Measurements from ENCODE around the gene ADGRG3.

Gene ADGRG3

GRCh38 chr16:57649443-57649751, 18.7 kb upstream of the ADGRG3 start:
- Histone ChIP-seq H3K4me3 (ENCODE audit: low read length) (no peak overlapping the region), H3K9ac (ENCODE audit: low read depth, low read length) (no peak overlapping the region), H3K9me3 (ENCODE audit: insufficient read depth, low read depth, low read length) (no peaks in the 10 kb centered on the region), H3K36me3 (ENCODE audit: insufficient read depth, low read depth, low read length) (no peaks in the 10 kb centered on the region), H3K4me1 (ENCODE audit: insufficient read depth, low read length) (no peaks in the 10 kb centered on the region), H3K27ac (ENCODE audit: low read length) (no peak overlapping the region), H3K27me3 (ENCODE audit: insufficient read depth, low read length) (no peaks in the 10 kb centered on the region)

- H3K9me3 ChIP-seq (ENCODE audit: insufficient read depth, low read depth, low read length) = no peaks in the 10 kb centered on the region
- H3K4me1 ChIP-seq (ENCODE audit: insufficient read depth, low read length) = no peaks in the 10 kb centered on the region
- no peak overlapping the region for H3K9ac ChIP-seq (ENCODE audit: low read depth, low read length)
- no peaks in the 10 kb centered on the region for H3K36me3 ChIP-seq (ENCODE audit: insufficient read depth, low read depth, low read length)
- H3K27ac ChIP-seq (ENCODE audit: low read length) = no peak overlapping the region
- no peaks in the 10 kb centered on the region for H3K27me3 ChIP-seq (ENCODE audit: insufficient read depth, low read length)
- no peak overlapping the region for H3K4me3 ChIP-seq (ENCODE audit: low read length)
Observed at GRCh38 chr16:57649846-57650245, 18.3 kb upstream of the ADGRG3 start.

DNA sequence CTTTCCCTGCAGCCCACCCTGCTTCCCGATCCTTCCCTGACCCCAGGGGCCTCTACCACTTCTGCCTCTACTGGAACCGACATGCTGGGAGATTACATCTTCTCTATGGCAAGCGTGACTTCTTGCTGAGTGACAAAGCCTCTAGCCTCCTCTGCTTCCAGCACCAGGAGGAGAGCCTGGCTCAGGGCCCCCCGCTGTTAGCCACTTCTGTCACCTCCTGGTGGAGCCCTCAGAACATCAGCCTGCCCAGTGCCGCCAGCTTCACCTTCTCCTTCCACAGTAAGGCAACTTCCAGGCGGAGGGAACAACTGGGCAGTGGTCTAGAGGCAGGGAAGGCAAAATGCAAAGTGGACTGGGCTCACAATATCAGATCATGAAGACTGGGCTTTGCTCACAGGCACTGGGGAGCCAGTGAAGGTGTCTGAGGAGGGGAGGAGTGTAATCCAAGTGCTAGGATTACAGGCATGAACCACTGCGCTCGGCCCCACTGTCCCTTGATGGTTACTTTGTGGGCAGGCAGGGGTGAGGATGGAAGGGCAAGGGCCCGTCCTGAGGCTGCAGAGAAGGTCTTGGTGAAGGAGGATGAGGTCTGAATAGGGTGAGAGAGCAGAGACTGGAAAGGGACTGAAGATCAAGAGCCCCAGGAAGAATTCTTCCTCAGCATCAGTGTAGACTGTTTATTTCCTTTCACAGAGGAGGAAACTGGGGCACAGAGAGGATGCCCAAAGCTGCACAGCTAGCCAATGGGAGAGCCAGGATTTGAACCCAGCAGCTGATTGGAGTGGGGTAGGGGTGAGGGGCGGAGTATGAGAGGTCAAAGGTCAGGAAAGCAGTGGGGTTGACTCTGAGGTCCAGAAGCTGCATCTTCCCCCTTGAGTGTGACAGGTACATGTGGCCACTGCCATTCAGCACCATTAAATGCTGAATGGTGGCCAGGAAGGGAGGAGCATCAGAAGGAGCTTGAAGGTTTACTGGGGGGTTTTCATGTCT, 16.5 kb upstream of the ADGRG3 start:
- no peaks in the 10 kb centered on the region for H3K9me3 ChIP-seq (ENCODE audit: insufficient read depth, low read depth, low read length)
- H3K27me3 ChIP-seq (ENCODE audit: insufficient read depth, low read length) = no peaks in the 10 kb centered on the region
- no peaks in the 10 kb centered on the region for H3K36me3 ChIP-seq (ENCODE audit: insufficient read depth, low read depth, low read length)
- no peak overlapping the region for H3K27ac ChIP-seq (ENCODE audit: low read length)
- no peaks in the 10 kb centered on the region for H3K4me1 ChIP-seq (ENCODE audit: insufficient read depth, low read length)
- no peak overlapping the region for H3K9ac ChIP-seq (ENCODE audit: low read depth, low read length)
- H3K4me3 ChIP-seq (ENCODE audit: low read length) = no peak overlapping the region

- no peaks in the 10 kb centered on the region for H3K9me3 ChIP-seq (ENCODE audit: insufficient read depth, low read depth, low read length)
- H3K27me3 ChIP-seq (ENCODE audit: insufficient read depth, low read length) = no peaks in the 10 kb centered on the region
- H3K4me1 ChIP-seq (ENCODE audit: insufficient read depth, low read length) = no peaks in the 10 kb centered on the region
- no peak overlapping the region for H3K9ac ChIP-seq (ENCODE audit: low read depth, low read length)
- H3K27ac ChIP-seq (ENCODE audit: low read length) = no peak overlapping the region
- no peak overlapping the region for H3K4me3 ChIP-seq (ENCODE audit: low read length)
- no peaks in the 10 kb centered on the region for H3K36me3 ChIP-seq (ENCODE audit: insufficient read depth, low read depth, low read length)
Observed at GRCh38 chr16:57652695-57653471, 15.2 kb upstream of the ADGRG3 start.

- no peaks in the 10 kb centered on the region for H3K27me3 ChIP-seq (ENCODE audit: insufficient read depth, low read length)
- H3K4me3 ChIP-seq (ENCODE audit: low read length) = no peak overlapping the region
- H3K9me3 ChIP-seq (ENCODE audit: insufficient read depth, low read depth, low read length) = no peaks in the 10 kb centered on the region
- H3K4me1 ChIP-seq (ENCODE audit: insufficient read depth, low read length) = no peaks in the 10 kb centered on the region
- H3K36me3 ChIP-seq (ENCODE audit: insufficient read depth, low read depth, low read length) = no peaks in the 10 kb centered on the region
- no peak overlapping the region for H3K9ac ChIP-seq (ENCODE audit: low read depth, low read length)
- no peak overlapping the region for H3K27ac ChIP-seq (ENCODE audit: low read length)
Observed at GRCh38 chr16:57653936-57654335, 14.2 kb upstream of the ADGRG3 start.

DNA sequence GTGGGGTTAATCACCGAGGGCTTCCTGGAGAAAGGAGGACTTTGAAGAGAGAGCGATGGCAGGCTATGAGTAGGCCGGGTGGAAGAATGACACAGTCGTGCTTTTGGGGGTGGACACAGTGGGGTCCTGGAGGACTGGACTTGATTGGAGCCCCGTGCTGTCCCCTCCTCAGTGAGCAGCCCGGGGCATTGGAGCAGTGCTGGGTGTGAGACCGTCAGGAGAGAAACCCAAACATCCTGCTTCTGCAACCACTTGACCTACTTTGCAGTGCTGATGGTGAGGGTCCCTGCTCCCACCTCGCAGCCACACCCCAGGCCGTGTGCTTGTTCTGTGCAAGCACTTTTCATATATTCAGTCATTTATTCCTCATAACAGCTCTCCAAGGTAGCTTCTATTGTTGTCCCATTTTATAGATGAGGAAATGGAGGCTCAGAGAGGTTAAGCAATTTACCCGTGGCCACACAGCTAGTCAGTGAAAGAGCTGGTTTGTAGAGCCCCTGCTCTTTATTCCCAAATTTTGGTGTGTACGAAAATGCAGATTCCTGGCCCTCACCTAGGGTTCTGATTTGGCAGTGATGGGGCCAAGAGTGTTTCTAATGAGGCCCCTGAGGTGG, 11.7 kb upstream of the ADGRG3 start:
- Histone ChIP-seq H3K36me3 (ENCODE audit: insufficient read depth, low read depth, low read length) (no peaks in the 10 kb centered on the region), H3K27ac (ENCODE audit: low read length) (no peak overlapping the region), H3K9ac (ENCODE audit: low read depth, low read length) (no peak overlapping the region), H3K27me3 (ENCODE audit: insufficient read depth, low read length) (no peaks in the 10 kb centered on the region), H3K9me3 (ENCODE audit: insufficient read depth, low read depth, low read length) (no peaks in the 10 kb centered on the region), H3K4me3 (ENCODE audit: low read length) (no peak overlapping the region), H3K4me1 (ENCODE audit: insufficient read depth, low read length) (no peaks in the 10 kb centered on the region)

DNA sequence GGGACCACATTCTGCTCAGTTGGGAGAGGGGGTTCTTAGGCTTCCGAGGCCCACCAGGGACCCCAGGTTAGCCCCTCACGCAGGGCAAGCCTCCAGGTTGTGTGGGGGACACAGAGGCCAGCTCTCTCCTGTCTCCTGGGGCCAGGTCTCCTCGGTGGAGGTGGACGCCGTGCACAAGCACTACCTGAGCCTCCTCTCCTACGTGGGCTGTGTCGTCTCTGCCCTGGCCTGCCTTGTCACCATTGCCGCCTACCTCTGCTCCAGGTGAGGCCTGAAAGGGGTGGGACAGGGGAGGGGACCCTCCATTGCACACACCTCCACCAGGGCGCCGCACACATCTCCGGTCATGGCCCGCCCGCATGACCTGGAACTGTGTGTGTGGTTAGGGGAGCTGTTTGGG, 10.9 kb upstream of the ADGRG3 start:
- H3K9me3 ChIP-seq (ENCODE audit: insufficient read depth, low read depth, low read length) = no peaks in the 10 kb centered on the region
- no peaks in the 10 kb centered on the region for H3K36me3 ChIP-seq (ENCODE audit: insufficient read depth, low read depth, low read length)
- H3K4me3 ChIP-seq (ENCODE audit: low read length) = no peak overlapping the region
- no peak overlapping the region for H3K9ac ChIP-seq (ENCODE audit: low read depth, low read length)
- no peaks in the 10 kb centered on the region for H3K4me1 ChIP-seq (ENCODE audit: insufficient read depth, low read length)
- H3K27ac ChIP-seq (ENCODE audit: low read length) = no peak overlapping the region
- H3K27me3 ChIP-seq (ENCODE audit: insufficient read depth, low read length) = no peaks in the 10 kb centered on the region

DNA sequence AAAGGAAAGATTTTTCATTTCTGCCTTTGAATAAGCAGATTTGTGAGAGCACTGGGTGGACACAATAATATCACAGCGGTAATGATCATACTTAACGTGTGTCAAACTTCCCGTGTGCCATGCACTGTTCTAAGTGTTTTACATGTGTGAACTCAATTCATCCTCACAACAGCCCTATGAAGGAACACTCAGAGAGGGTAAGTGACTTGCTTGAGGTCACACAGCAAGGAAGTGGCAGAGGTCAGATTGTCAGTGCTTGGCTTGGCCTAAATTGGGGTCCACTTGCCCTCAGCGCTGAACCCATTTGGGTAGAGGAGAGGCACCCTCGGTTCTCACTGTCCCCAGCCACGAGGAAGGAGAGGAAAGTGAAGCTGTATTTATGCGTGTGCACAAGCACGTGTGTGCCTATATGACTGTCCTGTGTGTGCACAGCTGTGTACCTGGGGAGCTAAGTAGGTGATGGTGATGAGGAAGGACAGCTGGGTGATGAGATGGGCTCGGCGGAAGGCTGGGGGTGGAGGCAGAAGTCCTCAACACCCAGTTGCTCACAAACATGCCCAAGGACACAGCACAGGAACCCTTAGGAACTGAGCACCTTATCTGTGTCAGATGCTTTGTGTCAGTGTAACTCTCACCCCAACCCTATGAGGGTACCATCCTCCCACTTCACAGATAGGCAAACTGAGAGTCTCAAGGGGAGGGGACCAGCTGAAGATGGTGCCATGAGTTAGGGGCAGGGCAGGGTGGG, 9.8 kb upstream of the ADGRG3 start:
- Histone ChIP-seq H3K4me1 (ENCODE audit: insufficient read depth, low read length) (no peaks in the 10 kb centered on the region), H3K4me3 (ENCODE audit: low read length) (no peak overlapping the region), H3K36me3 (ENCODE audit: insufficient read depth, low read depth, low read length) (no peaks in the 10 kb centered on the region), H3K9me3 (ENCODE audit: insufficient read depth, low read depth, low read length) (no peaks in the 10 kb centered on the region), H3K27me3 (ENCODE audit: insufficient read depth, low read length) (no peaks in the 10 kb centered on the region), H3K9ac (ENCODE audit: low read depth, low read length) (no peak overlapping the region), H3K27ac (ENCODE audit: low read length) (no peak overlapping the region)

DNA sequence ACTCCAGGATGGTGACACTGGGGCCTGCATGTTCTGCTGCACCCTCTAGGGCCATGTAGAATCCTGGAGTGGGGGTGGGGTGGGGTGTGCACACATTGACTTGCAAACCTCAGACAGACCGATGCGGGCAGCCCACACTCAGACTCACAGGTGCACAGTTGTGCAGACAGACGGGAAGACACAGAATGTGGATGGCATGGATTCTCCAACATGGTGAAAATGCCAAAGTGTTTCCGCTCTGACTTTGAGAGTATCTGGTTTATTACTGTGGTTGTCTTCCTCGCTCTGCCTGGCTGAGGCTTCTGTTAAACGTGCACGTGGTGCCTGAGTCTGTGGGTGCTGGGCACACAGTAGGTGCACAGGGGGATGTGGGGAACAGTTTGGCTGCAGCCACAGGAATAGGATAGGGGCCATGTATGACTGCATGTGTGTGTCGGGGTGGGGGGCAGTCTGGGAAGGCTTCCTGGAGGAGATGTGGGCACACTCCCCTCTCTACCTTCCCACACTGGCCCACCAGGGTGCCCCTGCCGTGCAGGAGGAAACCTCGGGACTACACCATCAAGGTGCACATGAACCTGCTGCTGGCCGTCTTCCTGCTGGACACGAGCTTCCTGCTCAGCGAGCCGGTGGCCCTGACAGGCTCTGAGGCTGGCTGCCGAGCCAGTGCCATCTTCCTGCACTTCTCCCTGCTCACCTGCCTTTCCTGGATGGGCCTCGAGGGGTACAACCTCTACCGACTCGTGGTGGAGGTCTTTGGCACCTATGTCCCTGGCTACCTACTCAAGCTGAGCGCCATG, 9.0 kb upstream of the ADGRG3 start:
- Histone ChIP-seq H3K9ac (ENCODE audit: low read depth, low read length) (no peak overlapping the region), H3K4me3 (ENCODE audit: low read length) (no peak overlapping the region), H3K4me1 (ENCODE audit: insufficient read depth, low read length) (no peaks in the 10 kb centered on the region), H3K27ac (ENCODE audit: low read length) (no peak overlapping the region), H3K9me3 (ENCODE audit: insufficient read depth, low read depth, low read length) (no peaks in the 10 kb centered on the region), H3K36me3 (ENCODE audit: insufficient read depth, low read depth, low read length) (no peaks in the 10 kb centered on the region), H3K27me3 (ENCODE audit: insufficient read depth, low read length) (no peaks in the 10 kb centered on the region)

DNA sequence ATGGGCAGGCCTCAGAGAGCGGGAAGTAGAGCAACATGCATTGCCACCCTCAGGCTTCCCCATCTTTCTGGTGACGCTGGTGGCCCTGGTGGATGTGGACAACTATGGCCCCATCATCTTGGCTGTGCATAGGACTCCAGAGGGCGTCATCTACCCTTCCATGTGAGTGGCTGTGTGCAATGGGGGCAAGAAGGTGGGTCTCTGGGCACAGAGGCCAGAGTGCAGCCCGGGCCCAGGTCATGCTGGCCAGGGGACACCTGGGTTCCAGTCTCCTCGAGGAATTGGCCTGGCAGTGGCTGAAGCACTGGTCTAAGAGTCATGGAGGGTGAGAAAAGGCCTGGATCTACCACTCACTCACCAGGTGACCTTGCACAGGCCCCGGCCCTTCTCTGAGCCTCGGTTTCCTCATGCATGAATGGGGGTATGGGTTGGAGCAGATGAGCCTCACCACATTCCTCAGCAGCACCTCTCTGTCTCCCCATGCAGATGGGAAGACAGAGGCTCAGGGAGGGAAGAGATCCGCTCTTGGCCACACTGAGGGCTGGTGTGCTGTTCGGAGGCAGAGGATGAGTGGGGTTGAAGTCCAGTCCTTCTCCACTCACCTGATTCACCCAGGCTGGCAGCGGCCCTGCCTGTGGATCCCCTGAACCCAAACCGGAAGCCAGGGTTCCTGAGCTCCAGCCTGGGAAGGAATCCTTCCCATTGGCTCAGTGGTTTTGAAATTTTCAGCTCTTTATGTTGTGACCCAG, 7.2 kb upstream of the ADGRG3 start:
- H3K27me3 ChIP-seq (ENCODE audit: insufficient read depth, low read length) = no peaks in the 10 kb centered on the region
- no peak overlapping the region for H3K9ac ChIP-seq (ENCODE audit: low read depth, low read length)
- no peaks in the 10 kb centered on the region for H3K36me3 ChIP-seq (ENCODE audit: insufficient read depth, low read depth, low read length)
- H3K4me3 ChIP-seq (ENCODE audit: low read length) = no peak overlapping the region
- no peak overlapping the region for H3K27ac ChIP-seq (ENCODE audit: low read length)
- H3K9me3 ChIP-seq (ENCODE audit: insufficient read depth, low read depth, low read length) = no peaks in the 10 kb centered on the region
- H3K4me1 ChIP-seq (ENCODE audit: insufficient read depth, low read length) = no peaks in the 10 kb centered on the region
